ENCODE data around the gene CCL2. TPM values are rescaled to one million over a fixed set of nuclear protein-coding genes. Genes with fewer than 3 reads are reported as not detected.

CCL2 gene
- total RNA-seq, 1 experiment from 2014 or later, result not detected

- ATAC-seq (no peak), DNase-seq (no peak)
- no peaks in the 10 kb centered on the region for H3K79me2 ChIP-seq (ENCODE audit: low read length)
- H3K4me1 ChIP-seq (ENCODE audit: insufficient read depth, low read length), result no peaks in the 10 kb centered on the region
- H3K4me3 ChIP-seq (ENCODE audit: low read length), result no peak overlapping the region
- H3K9me3 ChIP-seq (ENCODE audit: low read length), result no peaks in the 10 kb centered on the region
- H3K27me3 ChIP-seq (ENCODE audit: low read length), result no peaks in the 10 kb centered on the region
- no peak overlapping the region for H3K27ac ChIP-seq (ENCODE audit: low read length)
- no peak overlapping the region for H3K9ac ChIP-seq (ENCODE audit: low read length)
- ChIA-PET CTCF (no interaction called here), POLR2A (ENCODE audit: unreplicated experiment) (no interaction called here)
- H2AFZ ChIP-seq (ENCODE audit: low read length), result no peak overlapping the region
- BruUV-seq (replicated peaks), result no TSS peak
- TF ChIP-seq EZH2phosphoT487 (IDR thresholded peaks at IDR 0.05; ENCODE audit: borderline replicate concordance, low read length) (no peak), CTCF (conservative IDR thresholded peaks at IDR 0.05; ENCODE audit: low read depth, low read length) (no peak), EZH2 (IDR thresholded peaks at IDR 0.05; ENCODE audit: low read length, unreplicated experiment) (no peak)
- H3K4me2 ChIP-seq (ENCODE audit: low read length), result no peak overlapping the region
- no peaks in the 10 kb centered on the region for H3F3A ChIP-seq (ENCODE audit: low read length, unreplicated experiment)
- no peaks in the 10 kb centered on the region for H3K9me2 ChIP-seq (replicated peaks; ENCODE audit: low read length)
- no peaks in the 10 kb centered on the region for H3K36me3 ChIP-seq (ENCODE audit: low read depth, low read length)
- intact Hi-C loops (cut with micrococcal nuclease), result no loop called here
- H4K20me1 ChIP-seq (ENCODE audit: low read length), result no peaks in the 10 kb centered on the region
Observed at GRCh38 chr17:34303606-34304005, 48.5 kb downstream of the CCL2 start.

- BruUV-seq (replicated peaks), result no TSS peak
- H3K4me2 ChIP-seq (ENCODE audit: low read length), result no peak overlapping the region
- H3K36me3 ChIP-seq (ENCODE audit: low read depth, low read length), result no peaks in the 10 kb centered on the region
- H3K27ac ChIP-seq (ENCODE audit: low read length), result no peak overlapping the region
- H3F3A ChIP-seq (ENCODE audit: low read length, unreplicated experiment), result no peaks in the 10 kb centered on the region
- no peak overlapping the region for H2AFZ ChIP-seq (ENCODE audit: low read length)
- no peaks in the 10 kb centered on the region for H4K20me1 ChIP-seq (ENCODE audit: low read length)
- no peaks in the 10 kb centered on the region for H3K9me2 ChIP-seq (replicated peaks; ENCODE audit: low read length)
- H3K79me2 ChIP-seq (ENCODE audit: low read length), result no peaks in the 10 kb centered on the region
- DNase-seq, result no peak
- no peaks in the 10 kb centered on the region for H3K4me1 ChIP-seq (ENCODE audit: insufficient read depth, low read length)
- no peak overlapping the region for H3K9ac ChIP-seq (ENCODE audit: low read length)
- CTCF ChIA-PET, result no interaction called here
- H3K9me3 ChIP-seq (ENCODE audit: low read length), result no peaks in the 10 kb centered on the region
- POLR2A ChIA-PET (ENCODE audit: unreplicated experiment), result no interaction called here
- ATAC-seq, result no peak
- TF ChIP-seq CTCF (conservative IDR thresholded peaks at IDR 0.05; ENCODE audit: low read depth, low read length), result no peak
- no peak for TF ChIP-seq EZH2phosphoT487 (IDR thresholded peaks at IDR 0.05; ENCODE audit: borderline replicate concordance, low read length)
- TF ChIP-seq EZH2 (IDR thresholded peaks at IDR 0.05; ENCODE audit: low read length, unreplicated experiment), result no peak
- no peak overlapping the region for H3K4me3 ChIP-seq (ENCODE audit: low read length)
- no peaks in the 10 kb centered on the region for H3K27me3 ChIP-seq (ENCODE audit: low read length)
- intact Hi-C loops (cut with micrococcal nuclease), result no loop called here
Observed at GRCh38 chr17:34305061-34305460, 50.0 kb downstream of the CCL2 start.

- Histone ChIP-seq H3K9me3 (ENCODE audit: low read length) (no peaks in the 10 kb centered on the region), H3K4me3 (ENCODE audit: low read length) (no peak overlapping the region), H3K4me2 (ENCODE audit: low read length) (no peak overlapping the region), H3F3A (ENCODE audit: low read length, unreplicated experiment) (no peaks in the 10 kb centered on the region), H3K27me3 (ENCODE audit: low read length) (no peaks in the 10 kb centered on the region), H2AFZ (ENCODE audit: low read length) (no peak overlapping the region), H3K79me2 (ENCODE audit: low read length) (no peaks in the 10 kb centered on the region), H3K4me1 (ENCODE audit: insufficient read depth, low read length) (no peaks in the 10 kb centered on the region), H3K9me2 (replicated peaks; ENCODE audit: low read length) (no peaks in the 10 kb centered on the region), H4K20me1 (ENCODE audit: low read length) (no peaks in the 10 kb centered on the region), H3K9ac (ENCODE audit: low read length) (no peak overlapping the region), H3K36me3 (ENCODE audit: low read depth, low read length) (no peaks in the 10 kb centered on the region), H3K27ac (ENCODE audit: low read length) (no peak overlapping the region)
- DNase-seq (no peak), ATAC-seq (no peak)
- ChIA-PET CTCF (no interaction called here), POLR2A (ENCODE audit: unreplicated experiment) (no interaction called here)
- TF ChIP-seq CTCF (conservative IDR thresholded peaks at IDR 0.05; ENCODE audit: low read depth, low read length), result no peak
- no peak for TF ChIP-seq EZH2phosphoT487 (IDR thresholded peaks at IDR 0.05; ENCODE audit: borderline replicate concordance, low read length)
- TF ChIP-seq EZH2 (IDR thresholded peaks at IDR 0.05; ENCODE audit: low read length, unreplicated experiment), result no peak
- BruUV-seq (replicated peaks), result no TSS peak
- intact Hi-C loops (cut with micrococcal nuclease), result no loop called here
Observed at GRCh38 chr17:34305606-34306005, 50.5 kb downstream of the CCL2 start.

All from PC-3 (cell line).